Keratinocyte (primary cell): ENCODE results near the gene NDOR1.

ENCODE experiments used
- EZH2 ChIP-seq: IDR thresholded peaks from one replicate; pipeline ENCODE4 v1.6.1; 2012; ENCODE audit warnings: inconsistent platforms, mild to moderate bottlenecking, low read length, moderate library complexity
- TF ChIP-seq, protein P1 (sequence below), 3 experiments: IDR thresholded peaks in 1 of 3; conservative IDR thresholded peaks in 1 of 3; optimal IDR thresholded peaks in 1 of 3; 2 replicates in 2 of 3; 3 replicates in 1 of 3; pipeline versions ENCODE3 to v1.5.1; 2011; ENCODE audit warnings: low read length in 3 of 3, mild to moderate bottlenecking in 3 of 3, moderate library complexity in 2 of 3, control low read depth in 1 of 3, inconsistent platforms in 1 of 3; ENCODE audit not compliant: insufficient read depth in 2 of 3; ENCODE audit errors: extremely low read depth in 1 of 3

DNA sequence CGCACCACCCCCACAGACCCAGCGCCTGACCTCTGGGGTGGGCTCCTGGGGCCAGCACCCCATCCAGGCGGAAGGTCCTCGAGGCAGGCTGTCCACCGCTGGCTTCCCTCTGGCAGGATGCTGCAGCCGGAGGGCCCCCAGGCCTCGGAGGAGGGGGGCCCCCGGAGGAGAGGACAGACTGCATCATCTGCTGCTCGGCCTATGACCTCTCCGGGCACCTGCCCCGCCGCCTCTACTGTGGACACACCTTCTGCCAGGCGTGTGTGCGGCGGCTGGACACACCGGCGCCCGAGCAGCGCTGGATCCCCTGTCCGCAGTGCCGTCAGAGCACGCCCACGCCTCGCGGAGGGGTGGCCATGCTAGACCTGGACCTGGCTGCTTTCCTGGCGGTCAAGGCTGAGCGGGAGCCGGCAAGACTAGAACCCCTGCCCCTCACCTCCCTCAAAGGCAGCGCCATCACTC, 23.0 kb downstream of the NDOR1 start:
- TF ChIP-seq, protein P1, sequence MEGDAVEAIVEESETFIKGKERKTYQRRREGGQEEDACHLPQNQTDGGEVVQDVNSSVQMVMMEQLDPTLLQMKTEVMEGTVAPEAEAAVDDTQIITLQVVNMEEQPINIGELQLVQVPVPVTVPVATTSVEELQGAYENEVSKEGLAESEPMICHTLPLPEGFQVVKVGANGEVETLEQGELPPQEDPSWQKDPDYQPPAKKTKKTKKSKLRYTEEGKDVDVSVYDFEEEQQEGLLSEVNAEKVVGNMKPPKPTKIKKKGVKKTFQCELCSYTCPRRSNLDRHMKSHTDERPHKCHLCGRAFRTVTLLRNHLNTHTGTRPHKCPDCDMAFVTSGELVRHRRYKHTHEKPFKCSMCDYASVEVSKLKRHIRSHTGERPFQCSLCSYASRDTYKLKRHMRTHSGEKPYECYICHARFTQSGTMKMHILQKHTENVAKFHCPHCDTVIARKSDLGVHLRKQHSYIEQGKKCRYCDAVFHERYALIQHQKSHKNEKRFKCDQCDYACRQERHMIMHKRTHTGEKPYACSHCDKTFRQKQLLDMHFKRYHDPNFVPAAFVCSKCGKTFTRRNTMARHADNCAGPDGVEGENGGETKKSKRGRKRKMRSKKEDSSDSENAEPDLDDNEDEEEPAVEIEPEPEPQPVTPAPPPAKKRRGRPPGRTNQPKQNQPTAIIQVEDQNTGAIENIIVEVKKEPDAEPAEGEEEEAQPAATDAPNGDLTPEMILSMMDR (optimal IDR thresholded peaks at IDR 0.05 in 1 of 3, IDR thresholded peaks at IDR 0.05 in 1 of 3, conservative IDR thresholded peaks at IDR 0.05 in 1 of 3; ENCODE audit: extremely low read depth in 1 of 3, insufficient read depth in 2 of 3, low read length in 3 of 3): no peak
- no peak for TF ChIP-seq EZH2
